Liver (tissue), 3 donors: ENCODE results near the gene IL1RAPL2.

Source experiments
- JUND ChIP-seq, 2 donors: IDR thresholded peaks; 2 replicates each; pipeline ENCODE4 v1.6.1; 2016; ENCODE audit warnings: antibody characterized with exemption in 2 of 2
- SP1 ChIP-seq: IDR thresholded peaks from 2 replicates; pipeline ENCODE4 v1.6.1; 2018; ENCODE audit warnings: antibody characterized with exemption, mild to moderate bottlenecking
- YY1 ChIP-seq: IDR thresholded peaks from 2 replicates; pipeline ENCODE4 v1.6.1; 2016; ENCODE audit warnings: antibody characterized with exemption, mild to moderate bottlenecking
- TF ChIP-seq, protein P1 (sequence below): fragments of 150-350 bp; IDR thresholded peaks from 2 replicates; pipeline ENCODE4 v1.5.1; 2017; ENCODE audit warnings: improper control_type of control experiment, low read depth, low read length; ENCODE audit not compliant: missing input control
- TF ChIP-seq, protein P2 (sequence below): IDR thresholded peaks from 2 replicates; pipeline ENCODE4 v1.6.1; 2016; ENCODE audit warnings: antibody characterized with exemption
- TF ChIP-seq, protein P3 (sequence below): IDR thresholded peaks from 2 replicates; pipeline ENCODE4 v1.6.1; 2016; ENCODE audit warnings: antibody characterized with exemption, mild to moderate bottlenecking
- donor health status: healthy.
- donor health status: healthy.

DNA sequence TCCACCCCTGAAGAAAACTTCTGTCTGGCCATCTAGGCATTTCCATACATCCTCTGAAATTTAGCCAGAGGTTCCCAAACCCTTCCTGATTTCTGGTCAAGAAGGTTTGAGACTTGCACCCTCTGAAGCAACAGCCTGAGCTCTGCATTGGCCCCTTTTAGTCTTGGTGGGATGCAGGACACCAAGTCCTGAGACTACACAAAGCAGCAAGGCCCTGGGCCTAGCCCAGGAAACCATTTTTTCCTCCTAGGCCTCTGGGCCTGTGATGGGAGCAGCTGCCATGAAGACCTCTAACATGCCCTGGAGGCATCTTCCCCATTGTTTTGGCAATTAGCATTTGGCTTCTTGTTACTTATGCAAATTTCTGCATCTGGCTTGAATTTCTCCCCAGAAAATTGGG lies 196.6 kb downstream of the IL1RAPL2 start:
- TF ChIP-seq, protein P1, sequence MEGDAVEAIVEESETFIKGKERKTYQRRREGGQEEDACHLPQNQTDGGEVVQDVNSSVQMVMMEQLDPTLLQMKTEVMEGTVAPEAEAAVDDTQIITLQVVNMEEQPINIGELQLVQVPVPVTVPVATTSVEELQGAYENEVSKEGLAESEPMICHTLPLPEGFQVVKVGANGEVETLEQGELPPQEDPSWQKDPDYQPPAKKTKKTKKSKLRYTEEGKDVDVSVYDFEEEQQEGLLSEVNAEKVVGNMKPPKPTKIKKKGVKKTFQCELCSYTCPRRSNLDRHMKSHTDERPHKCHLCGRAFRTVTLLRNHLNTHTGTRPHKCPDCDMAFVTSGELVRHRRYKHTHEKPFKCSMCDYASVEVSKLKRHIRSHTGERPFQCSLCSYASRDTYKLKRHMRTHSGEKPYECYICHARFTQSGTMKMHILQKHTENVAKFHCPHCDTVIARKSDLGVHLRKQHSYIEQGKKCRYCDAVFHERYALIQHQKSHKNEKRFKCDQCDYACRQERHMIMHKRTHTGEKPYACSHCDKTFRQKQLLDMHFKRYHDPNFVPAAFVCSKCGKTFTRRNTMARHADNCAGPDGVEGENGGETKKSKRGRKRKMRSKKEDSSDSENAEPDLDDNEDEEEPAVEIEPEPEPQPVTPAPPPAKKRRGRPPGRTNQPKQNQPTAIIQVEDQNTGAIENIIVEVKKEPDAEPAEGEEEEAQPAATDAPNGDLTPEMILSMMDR: no peak
- TF ChIP-seq YY1 (no peak), JUND (IDR thresholded peaks at IDR 0.05) (no peak), SP1 (no peak)
- TF ChIP-seq, protein P2, sequence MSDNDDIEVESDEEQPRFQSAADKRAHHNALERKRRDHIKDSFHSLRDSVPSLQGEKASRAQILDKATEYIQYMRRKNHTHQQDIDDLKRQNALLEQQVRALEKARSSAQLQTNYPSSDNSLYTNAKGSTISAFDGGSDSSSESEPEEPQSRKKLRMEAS: no peak
- TF ChIP-seq, protein P3, sequence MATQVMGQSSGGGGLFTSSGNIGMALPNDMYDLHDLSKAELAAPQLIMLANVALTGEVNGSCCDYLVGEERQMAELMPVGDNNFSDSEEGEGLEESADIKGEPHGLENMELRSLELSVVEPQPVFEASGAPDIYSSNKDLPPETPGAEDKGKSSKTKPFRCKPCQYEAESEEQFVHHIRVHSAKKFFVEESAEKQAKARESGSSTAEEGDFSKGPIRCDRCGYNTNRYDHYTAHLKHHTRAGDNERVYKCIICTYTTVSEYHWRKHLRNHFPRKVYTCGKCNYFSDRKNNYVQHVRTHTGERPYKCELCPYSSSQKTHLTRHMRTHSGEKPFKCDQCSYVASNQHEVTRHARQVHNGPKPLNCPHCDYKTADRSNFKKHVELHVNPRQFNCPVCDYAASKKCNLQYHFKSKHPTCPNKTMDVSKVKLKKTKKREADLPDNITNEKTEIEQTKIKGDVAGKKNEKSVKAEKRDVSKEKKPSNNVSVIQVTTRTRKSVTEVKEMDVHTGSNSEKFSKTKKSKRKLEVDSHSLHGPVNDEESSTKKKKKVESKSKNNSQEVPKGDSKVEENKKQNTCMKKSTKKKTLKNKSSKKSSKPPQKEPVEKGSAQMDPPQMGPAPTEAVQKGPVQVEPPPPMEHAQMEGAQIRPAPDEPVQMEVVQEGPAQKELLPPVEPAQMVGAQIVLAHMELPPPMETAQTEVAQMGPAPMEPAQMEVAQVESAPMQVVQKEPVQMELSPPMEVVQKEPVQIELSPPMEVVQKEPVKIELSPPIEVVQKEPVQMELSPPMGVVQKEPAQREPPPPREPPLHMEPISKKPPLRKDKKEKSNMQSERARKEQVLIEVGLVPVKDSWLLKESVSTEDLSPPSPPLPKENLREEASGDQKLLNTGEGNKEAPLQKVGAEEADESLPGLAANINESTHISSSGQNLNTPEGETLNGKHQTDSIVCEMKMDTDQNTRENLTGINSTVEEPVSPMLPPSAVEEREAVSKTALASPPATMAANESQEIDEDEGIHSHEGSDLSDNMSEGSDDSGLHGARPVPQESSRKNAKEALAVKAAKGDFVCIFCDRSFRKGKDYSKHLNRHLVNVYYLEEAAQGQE: no peak
